HCT116 (cell line): ENCODE results near the gene CXXC1. TPM values are rescaled to one million over a fixed set of nuclear protein-coding genes. Genes with fewer than 3 reads are reported as not detected.

Experiments
- ATAC-seq: fragments of 200-7000 bp; cut with Tn5 transposase; 2 replicates; pipeline ENCODE4 v1.9.1; 2020; ENCODE audit warnings: mild to moderate bottlenecking, moderate library complexity
- BruUV-seq: library from RNA; stranded (reverse); fragments of 400-500 nt; replicated peaks from 2 replicates; lab custom pipeline; 2021; lab: Mats Ljungman, UMichigan
- CTCF ChIA-PET: fragments of 300-600 bp; sonication (Branson Sonifier 250); formaldehyde crosslinking; loops from one replicate; lab custom pipeline; 2021; ENCODE audit warnings: antibody characterized with exemption; lab: Charles Lee
- POLR2A ChIA-PET: fragments of 300-600, 350-600 bp; sonication (Branson Sonifier 250); formaldehyde crosslinking; loops from one replicate; lab custom pipeline; 2021; ENCODE audit warnings: antibody characterized with exemption; lab: Charles Lee
- RAD21 ChIA-PET, 2 experiments: fragments of 300-600 bp; sonication (Branson Sonifier 250); formaldehyde crosslinking; loops; one replicate each; lab custom pipeline; 2023; ENCODE audit warnings: low total read pairs in 2 of 2; ENCODE audit not compliant: uncharacterized antibody in 2 of 2, unreplicated experiment in 2 of 2, low non-redundant PET in 1 of 2; lab: Charles Lee
- DNase-seq: peaks from one replicate; pipeline ENCODE4 v3.0.0-alpha.2; 2010; ENCODE audit warnings: low read depth, low spot score
- H2AFZ ChIP-seq: fragments of 200-600 bp; shearing (Covaris generic), sonication (generic); 2 replicates; pipeline ENCODE4 v1.6.1; 2017; ENCODE audit warnings: low read depth, mixed run types, mixed read lengths, antibody characterized with exemption, low read length; ENCODE audit not compliant: poor library complexity, severe bottlenecking
- H3K27ac ChIP-seq: 2 replicates; pipeline ENCODE4 v1.5.1; 2012; ENCODE audit warnings: low read depth, low read length
- H3K27me3 ChIP-seq: fragments of 200-600 bp; sonication (generic); 2 replicates; pipeline ENCODE4 v1.6.1; 2016; ENCODE audit warnings: mixed run types, low read length, mixed read lengths; ENCODE audit not compliant: insufficient read depth
- H3K36me3 ChIP-seq, 2 experiments: fragments of 200-500 bp in 1 of 2; fragments of 200-600 bp in 1 of 2; sonication (Bioruptor generic) in 1 of 2; sonication (generic) in 1 of 2; 2 replicates each; pipeline versions ENCODE4 v1.5.1 to v1.6.1; 2014 to 2016; ENCODE audit warnings: low read length in 2 of 2, inconsistent platforms in 1 of 2, mixed read lengths in 1 of 2, mixed run types in 1 of 2; ENCODE audit not compliant: insufficient read depth in 2 of 2, control insufficient read depth in 1 of 2
- H3K4me1 ChIP-seq, 2 experiments: fragments of 200-600 bp in 1 of 2; sonication (generic) in 1 of 2; 2 replicates each; pipeline versions ENCODE4 v1.5.1 to v1.6.1; 2012 to 2017; ENCODE audit warnings: low read length in 2 of 2, inconsistent platforms in 1 of 2, mild to moderate bottlenecking in 1 of 2, mixed read lengths in 1 of 2, mixed run types in 1 of 2, moderate library complexity in 1 of 2; ENCODE audit not compliant: insufficient read depth in 2 of 2, control insufficient read depth in 1 of 2
- H3K4me2 ChIP-seq: fragments of 200-600 bp; sonication (generic); 2 replicates; pipeline ENCODE4 v1.6.1; 2017; ENCODE audit warnings: mixed run types, low read length, mixed read lengths
- H3K4me3 ChIP-seq, 2 experiments: fragments of 200-600 bp in 1 of 2; sonication (generic) in 1 of 2; replicated peaks in 1 of 2; 2 replicates each; pipeline ENCODE4 v1.5.1; 2011 to 2016; ENCODE audit warnings: low read length in 2 of 2, control low read depth in 1 of 2, low read depth in 1 of 2, mild to moderate bottlenecking in 1 of 2, mixed read lengths in 1 of 2, mixed run types in 1 of 2
- H3K79me2 ChIP-seq: fragments of 200-600 bp; sonication (generic); 2 replicates; pipeline ENCODE4 v1.6.1; 2017; ENCODE audit warnings: mild to moderate bottlenecking, mixed run types, low read length, moderate library complexity, mixed read lengths; ENCODE audit not compliant: insufficient read depth
- H3K9ac ChIP-seq: fragments of 200-600 bp; sonication (generic); 2 replicates; pipeline ENCODE4 v1.6.1; 2016; ENCODE audit warnings: low read length, mixed read lengths
- H3K9me2 ChIP-seq: fragments of 200-600 bp; sonication (generic), shearing (Covaris generic); 2 replicates; pipeline ENCODE4 v1.6.1; 2017; ENCODE audit warnings: mixed run types, mild to moderate bottlenecking, moderate library complexity; ENCODE audit not compliant: insufficient read depth
- H3K9me3 ChIP-seq, 2 experiments: fragments of 200-500 bp in 1 of 2; fragments of 200-600 bp in 1 of 2; sonication (Bioruptor generic) in 1 of 2; sonication (generic) in 1 of 2; 2 replicates each; pipeline ENCODE4 v1.6.1; 2014 to 2017; ENCODE audit warnings: low read length in 2 of 2, mixed read lengths in 2 of 2, inconsistent platforms in 1 of 2, low read depth in 1 of 2, mild to moderate bottlenecking in 1 of 2, mixed run types in 1 of 2, moderate library complexity in 1 of 2; ENCODE audit not compliant: control insufficient read depth in 1 of 2, insufficient read depth in 1 of 2
- H4K20me1 ChIP-seq: fragments of 200-600 bp; sonication (generic), shearing (Covaris generic); 2 replicates; pipeline ENCODE4 v1.6.1; 2017; ENCODE audit warnings: mixed run types, mild to moderate bottlenecking, moderate library complexity; ENCODE audit not compliant: insufficient read depth
- CBX3 ChIP-seq: IDR thresholded peaks from 2 replicates; pipeline ENCODE4 v1.6.1; 2012; ENCODE audit warnings: low read depth
- CEBPB ChIP-seq: IDR thresholded peaks from 2 replicates; pipeline ENCODE4 v1.6.1; 2012; ENCODE audit warnings: low read depth
- ELF1 ChIP-seq: IDR thresholded peaks from 2 replicates; pipeline ENCODE4 v1.6.1; 2012; ENCODE audit warnings: low read depth, borderline replicate concordance
- EZH2 ChIP-seq: fragments of 200-600 bp; sonication (generic); IDR thresholded peaks from 2 replicates; pipeline ENCODE4 v1.6.1; 2017; ENCODE audit warnings: antibody characterized with exemption, mixed run types
- FOSL1 ChIP-seq: IDR thresholded peaks from 2 replicates; pipeline ENCODE4 v1.6.1; 2012; ENCODE audit warnings: low read depth
- JUND ChIP-seq: IDR thresholded peaks from 2 replicates; pipeline ENCODE4 v1.6.1; 2012
- POLR2A ChIP-seq: IDR thresholded peaks from 2 replicates; pipeline ENCODE4 v1.7.0; 2011; ENCODE audit warnings: borderline replicate concordance; ENCODE audit not compliant: insufficient read depth, insufficient read length; ENCODE audit errors: extremely low read depth
- POLR2AphosphoS5 ChIP-seq: IDR thresholded peaks from 2 replicates; pipeline ENCODE4 v1.6.1; 2011; ENCODE audit warnings: mild to moderate bottlenecking, low read depth, low read length, moderate library complexity
- SP1 ChIP-seq: IDR thresholded peaks from 2 replicates; pipeline ENCODE4 v1.6.1; 2012; ENCODE audit warnings: low read depth
- intact Hi-C: fragments of 100-400 bp; cut with micrococcal nuclease; formaldehyde crosslinking; loops from 2 replicates; pipeline ENCODE4 v1.10.0; 2022
- total RNA-seq: library from RNA; stranded (reverse); gene quantifications from one replicate; pipeline ENCODE4 v1.2.1, GENCODE V29; 2021; ENCODE audit not compliant: unreplicated experiment
- TF ChIP-seq, protein P1 (sequence below): IDR thresholded peaks from 2 replicates; pipeline ENCODE4 v1.6.1; 2011; ENCODE audit warnings: mild to moderate bottlenecking, low read length, moderate library complexity; ENCODE audit not compliant: insufficient replicate concordance; ENCODE audit errors: extremely low read depth
- TF ChIP-seq, protein P2 (sequence below): IDR thresholded peaks from 2 replicates; pipeline ENCODE4 v1.6.1; 2012; ENCODE audit warnings: low read depth
- TF ChIP-seq, protein P3 (sequence below): IDR thresholded peaks from 2 replicates; pipeline ENCODE4 v1.6.1; 2012
- TF ChIP-seq, protein P4 (sequence below), 3 experiments: fragments of 200-600 bp in 1 of 3; sonication (generic) in 1 of 3; IDR thresholded peaks in 2 of 3; conservative IDR thresholded peaks in 1 of 3; 2 replicates each; pipeline ENCODE4 v1.5.1; 2012 to 2017; ENCODE audit warnings: low read depth in 2 of 3, low read length in 2 of 3, antibody characterized with exemption in 1 of 3, borderline replicate concordance in 1 of 3, control low read depth in 1 of 3, mild to moderate bottlenecking in 1 of 3, mixed read lengths in 1 of 3, mixed run types in 1 of 3, moderate library complexity in 1 of 3; ENCODE audit not compliant: insufficient read depth in 1 of 3
- TF ChIP-seq, protein P5 (sequence below): IDR thresholded peaks from 2 replicates; pipeline ENCODE4 v1.6.1; 2012

Gene CXXC1
- total RNA-seq, 1 experiment from 2014 or later, result 101 TPM

DNA sequence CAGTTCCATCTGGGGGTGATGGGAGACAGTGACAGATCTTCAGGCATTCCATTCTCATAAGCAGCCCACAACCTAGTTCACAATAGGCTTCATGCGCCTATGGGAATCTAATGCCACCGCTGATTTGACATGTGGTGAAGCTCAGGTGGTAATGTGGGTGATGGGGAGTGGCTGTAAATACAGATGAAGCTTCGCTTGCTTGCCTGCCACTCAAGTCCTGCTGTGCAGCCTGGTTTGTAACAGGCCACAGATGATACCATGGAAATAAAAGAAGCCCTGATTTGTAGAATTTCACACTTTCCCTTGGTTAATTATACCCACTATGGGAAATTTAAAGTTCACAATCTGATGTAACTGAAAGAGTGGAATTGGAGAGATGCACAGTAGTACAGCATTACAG lies 40.5 kb upstream of the CXXC1 start (continued):
- TF ChIP-seq, protein P1, sequence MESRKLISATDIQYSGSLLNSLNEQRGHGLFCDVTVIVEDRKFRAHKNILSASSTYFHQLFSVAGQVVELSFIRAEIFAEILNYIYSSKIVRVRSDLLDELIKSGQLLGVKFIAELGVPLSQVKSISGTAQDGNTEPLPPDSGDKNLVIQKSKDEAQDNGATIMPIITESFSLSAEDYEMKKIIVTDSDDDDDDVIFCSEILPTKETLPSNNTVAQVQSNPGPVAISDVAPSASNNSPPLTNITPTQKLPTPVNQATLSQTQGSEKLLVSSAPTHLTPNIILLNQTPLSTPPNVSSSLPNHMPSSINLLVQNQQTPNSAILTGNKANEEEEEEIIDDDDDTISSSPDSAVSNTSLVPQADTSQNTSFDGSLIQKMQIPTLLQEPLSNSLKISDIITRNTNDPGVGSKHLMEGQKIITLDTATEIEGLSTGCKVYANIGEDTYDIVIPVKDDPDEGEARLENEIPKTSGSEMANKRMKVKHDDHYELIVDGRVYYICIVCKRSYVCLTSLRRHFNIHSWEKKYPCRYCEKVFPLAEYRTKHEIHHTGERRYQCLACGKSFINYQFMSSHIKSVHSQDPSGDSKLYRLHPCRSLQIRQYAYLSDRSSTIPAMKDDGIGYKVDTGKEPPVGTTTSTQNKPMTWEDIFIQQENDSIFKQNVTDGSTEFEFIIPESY, result no peak
- TF ChIP-seq EZH2 (no peak), FOSL1 (no peak), POLR2AphosphoS5 (no peak)

DNA sequence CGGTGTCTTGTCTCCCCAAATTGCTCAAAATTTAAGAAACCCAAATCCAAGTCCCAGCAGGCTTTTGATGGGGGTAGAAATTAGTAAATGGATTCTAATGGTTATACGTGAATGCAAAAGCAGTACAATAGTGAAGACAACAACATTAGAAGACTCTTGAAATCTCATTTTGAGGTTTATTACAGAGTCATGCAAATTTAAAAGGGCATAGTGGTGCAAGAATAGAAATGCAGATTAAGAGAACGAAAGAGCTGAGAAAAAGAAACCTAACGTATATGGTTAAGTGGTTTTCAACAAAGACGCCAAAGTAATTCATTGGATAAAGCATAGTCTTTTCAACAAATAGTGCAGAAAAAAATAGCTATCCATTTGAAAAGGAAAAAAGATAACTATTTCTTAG lies 33.2 kb upstream of the CXXC1 start:
- Histone ChIP-seq H3K27me3 (no peaks in the 10 kb centered on the region), H3K4me1 (no peaks in the 10 kb centered on the region), H4K20me1 (no peaks in the 10 kb centered on the region), H3K9ac (no peak overlapping the region), H3K27ac (no peak overlapping the region), H3K36me3 (no peaks in the 10 kb centered on the region), H3K4me3 (no peak overlapping the region), H2AFZ (no peak overlapping the region), H3K9me2 (no peaks in the 10 kb centered on the region), H3K4me2 (no peak overlapping the region), H3K79me2 (no peaks in the 10 kb centered on the region), H3K9me3 (no peaks in the 10 kb centered on the region)
- intact Hi-C loops, result no loop called here
- RAD21 ChIA-PET, result no interaction called here
- no TSS peak for BruUV-seq
- ATAC-seq (no peak), DNase-seq (no peak)
- POLR2A ChIA-PET, result no interaction called here
- CTCF ChIA-PET, result no interaction called here
- TF ChIP-seq POLR2AphosphoS5 (no peak), CEBPB (no peak), SP1 (no peak), POLR2A (no peak), CBX3 (no peak), ELF1 (no peak), JUND (no peak)
- TF ChIP-seq, protein P2, sequence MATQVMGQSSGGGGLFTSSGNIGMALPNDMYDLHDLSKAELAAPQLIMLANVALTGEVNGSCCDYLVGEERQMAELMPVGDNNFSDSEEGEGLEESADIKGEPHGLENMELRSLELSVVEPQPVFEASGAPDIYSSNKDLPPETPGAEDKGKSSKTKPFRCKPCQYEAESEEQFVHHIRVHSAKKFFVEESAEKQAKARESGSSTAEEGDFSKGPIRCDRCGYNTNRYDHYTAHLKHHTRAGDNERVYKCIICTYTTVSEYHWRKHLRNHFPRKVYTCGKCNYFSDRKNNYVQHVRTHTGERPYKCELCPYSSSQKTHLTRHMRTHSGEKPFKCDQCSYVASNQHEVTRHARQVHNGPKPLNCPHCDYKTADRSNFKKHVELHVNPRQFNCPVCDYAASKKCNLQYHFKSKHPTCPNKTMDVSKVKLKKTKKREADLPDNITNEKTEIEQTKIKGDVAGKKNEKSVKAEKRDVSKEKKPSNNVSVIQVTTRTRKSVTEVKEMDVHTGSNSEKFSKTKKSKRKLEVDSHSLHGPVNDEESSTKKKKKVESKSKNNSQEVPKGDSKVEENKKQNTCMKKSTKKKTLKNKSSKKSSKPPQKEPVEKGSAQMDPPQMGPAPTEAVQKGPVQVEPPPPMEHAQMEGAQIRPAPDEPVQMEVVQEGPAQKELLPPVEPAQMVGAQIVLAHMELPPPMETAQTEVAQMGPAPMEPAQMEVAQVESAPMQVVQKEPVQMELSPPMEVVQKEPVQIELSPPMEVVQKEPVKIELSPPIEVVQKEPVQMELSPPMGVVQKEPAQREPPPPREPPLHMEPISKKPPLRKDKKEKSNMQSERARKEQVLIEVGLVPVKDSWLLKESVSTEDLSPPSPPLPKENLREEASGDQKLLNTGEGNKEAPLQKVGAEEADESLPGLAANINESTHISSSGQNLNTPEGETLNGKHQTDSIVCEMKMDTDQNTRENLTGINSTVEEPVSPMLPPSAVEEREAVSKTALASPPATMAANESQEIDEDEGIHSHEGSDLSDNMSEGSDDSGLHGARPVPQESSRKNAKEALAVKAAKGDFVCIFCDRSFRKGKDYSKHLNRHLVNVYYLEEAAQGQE, result no peak
- TF ChIP-seq, protein P3, sequence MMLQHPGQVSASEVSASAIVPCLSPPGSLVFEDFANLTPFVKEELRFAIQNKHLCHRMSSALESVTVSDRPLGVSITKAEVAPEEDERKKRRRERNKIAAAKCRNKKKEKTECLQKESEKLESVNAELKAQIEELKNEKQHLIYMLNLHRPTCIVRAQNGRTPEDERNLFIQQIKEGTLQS, result no peak
- TF ChIP-seq, protein P4, sequence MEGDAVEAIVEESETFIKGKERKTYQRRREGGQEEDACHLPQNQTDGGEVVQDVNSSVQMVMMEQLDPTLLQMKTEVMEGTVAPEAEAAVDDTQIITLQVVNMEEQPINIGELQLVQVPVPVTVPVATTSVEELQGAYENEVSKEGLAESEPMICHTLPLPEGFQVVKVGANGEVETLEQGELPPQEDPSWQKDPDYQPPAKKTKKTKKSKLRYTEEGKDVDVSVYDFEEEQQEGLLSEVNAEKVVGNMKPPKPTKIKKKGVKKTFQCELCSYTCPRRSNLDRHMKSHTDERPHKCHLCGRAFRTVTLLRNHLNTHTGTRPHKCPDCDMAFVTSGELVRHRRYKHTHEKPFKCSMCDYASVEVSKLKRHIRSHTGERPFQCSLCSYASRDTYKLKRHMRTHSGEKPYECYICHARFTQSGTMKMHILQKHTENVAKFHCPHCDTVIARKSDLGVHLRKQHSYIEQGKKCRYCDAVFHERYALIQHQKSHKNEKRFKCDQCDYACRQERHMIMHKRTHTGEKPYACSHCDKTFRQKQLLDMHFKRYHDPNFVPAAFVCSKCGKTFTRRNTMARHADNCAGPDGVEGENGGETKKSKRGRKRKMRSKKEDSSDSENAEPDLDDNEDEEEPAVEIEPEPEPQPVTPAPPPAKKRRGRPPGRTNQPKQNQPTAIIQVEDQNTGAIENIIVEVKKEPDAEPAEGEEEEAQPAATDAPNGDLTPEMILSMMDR (IDR thresholded peaks at IDR 0.05 in 2 of 3, conservative IDR thresholded peaks at IDR 0.05 in 1 of 3; ENCODE audit: borderline replicate concordance in 1 of 3, insufficient read depth in 1 of 3, low read depth in 2 of 3, low read length in 2 of 3), result no peak
- TF ChIP-seq, protein P1, result no peak
- TF ChIP-seq, protein P5, sequence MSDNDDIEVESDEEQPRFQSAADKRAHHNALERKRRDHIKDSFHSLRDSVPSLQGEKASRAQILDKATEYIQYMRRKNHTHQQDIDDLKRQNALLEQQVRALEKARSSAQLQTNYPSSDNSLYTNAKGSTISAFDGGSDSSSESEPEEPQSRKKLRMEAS, result no peak
